WTC11 (cell line): ENCODE results near the gene GREB1. TPM values are rescaled to one million over a fixed set of nuclear protein-coding genes. Genes with fewer than 3 reads are reported as not detected.

Experiments
- ATAC-seq: fragments of 200-7000 bp; cut with Tn5 transposase; 2 replicates; pipeline ENCODE4 v1.10.0; 2021; ENCODE audit warnings: mild to moderate bottlenecking, moderate library complexity
- CTCF ChIA-PET: fragments of 300-600 bp; sonication (Branson Sonifier 250); formaldehyde crosslinking; loops from one replicate; lab custom pipeline; 2021; ENCODE audit warnings: antibody characterized with exemption; lab: Charles Lee
- POLR2A ChIA-PET: fragments of 350-600 bp; sonication (Branson Sonifier 250); formaldehyde crosslinking; loops from one replicate; lab custom pipeline; 2021; ENCODE audit warnings: antibody characterized with exemption; lab: Charles Lee
- DNase-seq: peaks from one replicate; pipeline ENCODE4 v3.0.0; 2021; ENCODE audit warnings: low spot score
- H3K27ac Mint-ChIP-seq: 2 replicates; pipeline ENCODE4 v1.8.0; 2021; ENCODE audit warnings: mixed read lengths
- H3K27me3 Mint-ChIP-seq: 2 replicates; pipeline ENCODE4 v1.8.0; 2021; ENCODE audit warnings: low read depth, mild to moderate bottlenecking, moderate library complexity, mixed read lengths
- H3K36me3 Mint-ChIP-seq: 2 replicates; pipeline ENCODE4 v1.8.0; 2021; ENCODE audit warnings: mixed read lengths
- H3K4me1 Mint-ChIP-seq: 2 replicates; pipeline ENCODE4 v1.8.0; 2022; ENCODE audit warnings: mixed read lengths
- H3K4me3 Mint-ChIP-seq: 2 replicates; pipeline ENCODE4 v1.8.0; 2021; ENCODE audit warnings: mild to moderate bottlenecking, moderate library complexity, mixed read lengths
- H3K9me3 Mint-ChIP-seq: 2 replicates; pipeline ENCODE4 v1.8.0; 2021; ENCODE audit warnings: mixed read lengths
- CREB1 ChIP-seq: sonication (generic); formaldehyde crosslinking; IDR thresholded peaks from 2 replicates; pipeline ENCODE4 v1.8.0; 2023; ENCODE audit warnings: mild to moderate bottlenecking, missing genetic modification reagents
- ESRRA ChIP-seq: sonication (generic); formaldehyde crosslinking; IDR thresholded peaks from 2 replicates; pipeline ENCODE4 v1.8.1; 2022; ENCODE audit warnings: mild to moderate bottlenecking, missing genetic modification reagents, borderline replicate concordance
- FOXJ3 ChIP-seq: sonication (generic); formaldehyde crosslinking; IDR thresholded peaks from 2 replicates; pipeline ENCODE4 v1.9.0; 2021; ENCODE audit warnings: missing genetic modification reagents, mild to moderate bottlenecking, borderline replicate concordance
- GRHL2 ChIP-seq: fragments of 250-450 bp; sonication (Bioruptor Pico); IDR thresholded peaks from 2 replicates; pipeline ENCODE4 v1.8.0; 2022; ENCODE audit warnings: mild to moderate bottlenecking, moderate library complexity; ENCODE audit not compliant: insufficient replicate concordance, severe bottlenecking
- KAT7 ChIP-seq: sonication (generic); formaldehyde crosslinking; IDR thresholded peaks from 2 replicates; pipeline ENCODE4 v1.8.1; 2023; ENCODE audit warnings: missing genetic modification reagents, mild to moderate bottlenecking, borderline replicate concordance
- NFATC4 ChIP-seq: fragments of 250-450 bp; sonication (Bioruptor Pico); IDR thresholded peaks from 2 replicates; pipeline ENCODE4 v1.9.0; 2021; ENCODE audit warnings: mild to moderate bottlenecking
- NFE2L1 ChIP-seq: sonication (generic); formaldehyde crosslinking; IDR thresholded peaks from 2 replicates; pipeline ENCODE4 v1.8.1; 2023; ENCODE audit warnings: missing genetic modification reagents
- NR2C2 ChIP-seq: sonication (generic); formaldehyde crosslinking; IDR thresholded peaks from 2 replicates; pipeline ENCODE4 v1.8.0; 2022; ENCODE audit warnings: mild to moderate bottlenecking, missing genetic modification reagents
- PRRX2 ChIP-seq: fragments of 250-450 bp; sonication (Bioruptor Pico); IDR thresholded peaks from 2 replicates; pipeline ENCODE4 v1.8.0; 2021; ENCODE audit warnings: mild to moderate bottlenecking
- RORB ChIP-seq: fragments of 250-450 bp; sonication (Bioruptor Pico); IDR thresholded peaks from 2 replicates; pipeline ENCODE4 v1.9.0; 2021; ENCODE audit warnings: mild to moderate bottlenecking
- ZNF317 ChIP-seq: sonication (generic); formaldehyde crosslinking; IDR thresholded peaks from 2 replicates; pipeline ENCODE4 v1.8.1; 2023; ENCODE audit warnings: low read depth, mild to moderate bottlenecking, moderate library complexity, missing genetic modification reagents, borderline replicate concordance
- ZNF671 ChIP-seq: fragments of 250-450 bp; sonication (Bioruptor Pico); IDR thresholded peaks from 2 replicates; pipeline ENCODE4 v1.8.0; 2021; ENCODE audit warnings: mild to moderate bottlenecking
- total RNA-seq: library from RNA; stranded (reverse); gene quantifications from 3 replicates; pipeline ENCODE4 v1.2.3, GENCODE V29; 2021
- TF ChIP-seq, protein P1 (sequence below): fragments of 250-450 bp; sonication (Bioruptor Pico); IDR thresholded peaks from 2 replicates; pipeline ENCODE4 v2.1.2; 2022; ENCODE audit warnings: mild to moderate bottlenecking, moderate library complexity
- TF ChIP-seq, protein P2 (sequence below): sonication (generic); formaldehyde crosslinking; IDR thresholded peaks from 2 replicates; pipeline ENCODE4 v1.8.0; 2022; ENCODE audit warnings: missing genetic modification reagents
- TF ChIP-seq, protein P3 (sequence below): sonication (generic); formaldehyde crosslinking; IDR thresholded peaks from 2 replicates; pipeline ENCODE4 v1.8.1; 2022; ENCODE audit warnings: mild to moderate bottlenecking, missing genetic modification reagents, moderate library complexity, borderline replicate concordance
- TF ChIP-seq, protein P4 (sequence below): sonication (generic); formaldehyde crosslinking; IDR thresholded peaks from 2 replicates; pipeline ENCODE4 v1.8.0; 2022; ENCODE audit warnings: mild to moderate bottlenecking, missing genetic modification reagents
- TF ChIP-seq, protein P5 (sequence below): fragments of 250-450 bp; sonication (Bioruptor Pico); conservative IDR thresholded peaks from 2 replicates; pipeline ENCODE4 v1.9.0; 2021; ENCODE audit warnings: mild to moderate bottlenecking
- TF ChIP-seq, protein P6 (sequence below): sonication (generic); formaldehyde crosslinking; IDR thresholded peaks from 2 replicates; pipeline ENCODE4 v1.8.1; 2022; ENCODE audit warnings: low read depth, mild to moderate bottlenecking, moderate library complexity, missing genetic modification reagents, borderline replicate concordance
- TF ChIP-seq, protein P7 (sequence below): sonication (generic); formaldehyde crosslinking; IDR thresholded peaks from 2 replicates; pipeline ENCODE4 v1.8.1; 2022; ENCODE audit warnings: low read depth, missing genetic modification reagents, borderline replicate concordance
- TF ChIP-seq, protein P8 (sequence below): fragments of 250-450 bp; sonication (Bioruptor Pico); IDR thresholded peaks from 2 replicates; pipeline ENCODE4 v1.9.0; 2021; ENCODE audit warnings: mild to moderate bottlenecking

The GREB1 gene
- total RNA-seq, 1 experiment from 2014 or later = 35.7 TPM

DNA sequence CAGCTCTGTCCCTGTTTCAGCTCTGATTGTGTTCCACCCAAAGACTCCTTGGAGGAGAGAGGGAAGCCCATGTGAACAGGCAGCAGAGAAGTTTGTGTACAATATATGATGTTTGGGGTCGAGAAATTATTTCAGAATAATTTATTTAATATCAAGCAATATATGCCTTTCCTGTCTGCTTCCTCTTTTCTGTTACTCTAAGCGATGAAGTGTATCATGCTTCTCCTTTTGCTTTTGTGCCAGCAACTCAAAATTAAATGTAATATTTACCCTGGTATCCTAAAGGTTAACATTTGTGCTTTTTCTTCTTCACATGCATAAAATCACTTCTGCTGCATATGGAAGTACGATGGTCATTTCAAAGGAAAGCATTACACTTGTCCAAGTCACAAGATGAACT, 138.6 kb downstream of the GREB1 start (continued):
- TF ChIP-seq, protein P1, sequence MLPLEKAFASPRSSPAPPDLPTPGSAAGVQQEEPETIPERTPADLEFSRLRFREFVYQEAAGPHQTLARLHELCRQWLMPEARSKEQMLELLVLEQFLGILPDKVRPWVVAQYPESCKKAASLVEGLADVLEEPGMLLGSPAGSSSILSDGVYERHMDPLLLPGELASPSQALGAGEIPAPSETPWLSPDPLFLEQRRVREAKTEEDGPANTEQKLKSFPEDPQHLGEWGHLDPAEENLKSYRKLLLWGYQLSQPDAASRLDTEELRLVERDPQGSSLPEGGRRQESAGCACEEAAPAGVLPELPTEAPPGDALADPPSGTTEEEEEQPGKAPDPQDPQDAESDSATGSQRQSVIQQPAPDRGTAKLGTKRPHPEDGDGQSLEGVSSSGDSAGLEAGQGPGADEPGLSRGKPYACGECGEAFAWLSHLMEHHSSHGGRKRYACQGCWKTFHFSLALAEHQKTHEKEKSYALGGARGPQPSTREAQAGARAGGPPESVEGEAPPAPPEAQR = no peak
- TF ChIP-seq, protein P2, sequence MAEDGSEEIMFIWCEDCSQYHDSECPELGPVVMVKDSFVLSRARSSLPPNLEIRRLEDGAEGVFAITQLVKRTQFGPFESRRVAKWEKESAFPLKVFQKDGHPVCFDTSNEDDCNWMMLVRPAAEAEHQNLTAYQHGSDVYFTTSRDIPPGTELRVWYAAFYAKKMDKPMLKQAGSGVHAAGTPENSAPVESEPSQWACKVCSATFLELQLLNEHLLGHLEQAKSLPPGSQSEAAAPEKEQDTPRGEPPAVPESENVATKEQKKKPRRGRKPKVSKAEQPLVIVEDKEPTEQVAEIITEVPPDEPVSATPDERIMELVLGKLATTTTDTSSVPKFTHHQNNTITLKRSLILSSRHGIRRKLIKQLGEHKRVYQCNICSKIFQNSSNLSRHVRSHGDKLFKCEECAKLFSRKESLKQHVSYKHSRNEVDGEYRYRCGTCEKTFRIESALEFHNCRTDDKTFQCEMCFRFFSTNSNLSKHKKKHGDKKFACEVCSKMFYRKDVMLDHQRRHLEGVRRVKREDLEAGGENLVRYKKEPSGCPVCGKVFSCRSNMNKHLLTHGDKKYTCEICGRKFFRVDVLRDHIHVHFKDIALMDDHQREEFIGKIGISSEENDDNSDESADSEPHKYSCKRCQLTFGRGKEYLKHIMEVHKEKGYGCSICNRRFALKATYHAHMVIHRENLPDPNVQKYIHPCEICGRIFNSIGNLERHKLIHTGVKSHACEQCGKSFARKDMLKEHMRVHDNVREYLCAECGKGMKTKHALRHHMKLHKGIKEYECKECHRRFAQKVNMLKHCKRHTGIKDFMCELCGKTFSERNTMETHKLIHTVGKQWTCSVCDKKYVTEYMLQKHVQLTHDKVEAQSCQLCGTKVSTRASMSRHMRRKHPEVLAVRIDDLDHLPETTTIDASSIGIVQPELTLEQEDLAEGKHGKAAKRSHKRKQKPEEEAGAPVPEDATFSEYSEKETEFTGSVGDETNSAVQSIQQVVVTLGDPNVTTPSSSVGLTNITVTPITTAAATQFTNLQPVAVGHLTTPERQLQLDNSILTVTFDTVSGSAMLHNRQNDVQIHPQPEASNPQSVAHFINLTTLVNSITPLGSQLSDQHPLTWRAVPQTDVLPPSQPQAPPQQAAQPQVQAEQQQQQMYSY (CRISPR knock-in tag) = no peak
- TF ChIP-seq ZNF317 (CRISPR knock-in tag) = no peak

DNA sequence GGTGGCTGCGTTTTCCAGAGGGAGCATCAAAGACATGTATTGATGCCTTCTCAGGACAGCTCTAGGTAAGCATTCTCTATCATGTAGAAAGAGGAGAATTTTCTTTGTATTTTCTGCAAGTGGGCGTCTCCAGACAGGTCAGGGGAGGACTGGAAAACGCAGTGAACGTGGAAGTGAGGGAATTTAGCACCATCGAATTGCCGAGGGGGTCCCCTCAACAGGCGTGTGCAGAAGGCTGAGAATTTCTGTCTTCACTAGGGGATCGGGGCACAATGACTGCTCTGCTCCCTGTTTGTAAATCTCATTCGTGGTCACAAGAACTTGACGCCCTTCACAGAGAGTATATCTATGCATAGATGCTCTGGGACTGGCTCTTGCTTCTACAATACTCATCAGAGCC, 141.1 kb downstream of the GREB1 start:
- peaks cover 34% of the 10 kb centered on the region for H3K4me1 Mint-ChIP-seq
- no peak overlapping the region for H3K27ac Mint-ChIP-seq
- no peaks in the 10 kb centered on the region for H3K36me3 Mint-ChIP-seq
- POLR2A ChIA-PET = no interaction called here
- no peaks in the 10 kb centered on the region for H3K9me3 Mint-ChIP-seq
- TF ChIP-seq PRRX2 (CRISPR knock-in tag) (no peak), NFATC4 (no peak), GRHL2 (CRISPR knock-in tag) (no peak), ESRRA (CRISPR knock-in tag) (no peak), NFE2L1 (CRISPR knock-in tag) (no peak)
- ATAC-seq (no peak), DNase-seq (no peak)
- H3K27me3 Mint-ChIP-seq = peaks cover 12% of the 10 kb centered on the region
- CTCF ChIA-PET = no interaction called here
- H3K4me3 Mint-ChIP-seq = no peak overlapping the region

DNA sequence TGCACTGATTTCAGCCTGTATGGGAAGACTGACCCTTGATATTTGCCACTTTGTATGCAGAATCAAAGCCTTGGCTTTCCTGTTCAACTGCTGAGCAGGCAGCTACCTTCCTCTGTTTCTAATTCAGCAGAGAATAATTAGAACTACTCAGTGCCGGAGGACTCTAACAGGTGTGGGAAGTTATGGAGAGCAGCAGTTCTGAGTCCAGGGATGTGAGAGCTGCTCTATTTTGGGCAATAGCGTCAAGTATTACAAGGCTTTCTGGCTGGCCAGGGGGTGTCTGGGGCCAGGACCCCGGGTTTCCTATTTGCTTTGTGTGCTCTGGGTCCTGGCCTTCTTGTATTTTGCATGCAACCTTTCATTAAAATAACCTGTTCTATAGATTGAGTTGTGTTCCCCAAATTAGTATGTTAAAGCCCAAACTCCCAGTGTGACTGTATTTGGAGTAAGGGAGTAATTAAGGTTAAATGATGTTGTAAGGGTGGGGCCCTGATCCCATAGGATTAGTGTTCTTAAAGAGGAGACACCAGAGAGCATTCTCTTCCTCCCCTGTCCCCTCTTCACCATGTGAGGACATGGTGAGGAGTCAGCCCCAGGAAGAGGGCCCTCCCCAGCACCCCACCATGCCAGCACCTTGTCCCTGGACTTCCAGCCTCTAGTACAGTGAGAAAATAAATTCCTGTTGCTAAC, 141.7 kb downstream of the GREB1 start:
- DNase-seq (no peak), ATAC-seq (no peak)
- Mint-ChIP-seq H3K36me3 (no peaks in the 10 kb centered on the region), H3K27ac (no peak overlapping the region), H3K4me3 (no peak overlapping the region), H3K27me3 (peaks cover 6% of the 10 kb centered on the region), H3K4me1 (peaks cover 34% of the 10 kb centered on the region), H3K9me3 (no peaks in the 10 kb centered on the region)
- POLR2A ChIA-PET = no interaction called here
- CTCF ChIA-PET = no interaction called here
- no peak for TF ChIP-seq RORB (CRISPR knock-in tag)
- TF ChIP-seq, protein P3, sequence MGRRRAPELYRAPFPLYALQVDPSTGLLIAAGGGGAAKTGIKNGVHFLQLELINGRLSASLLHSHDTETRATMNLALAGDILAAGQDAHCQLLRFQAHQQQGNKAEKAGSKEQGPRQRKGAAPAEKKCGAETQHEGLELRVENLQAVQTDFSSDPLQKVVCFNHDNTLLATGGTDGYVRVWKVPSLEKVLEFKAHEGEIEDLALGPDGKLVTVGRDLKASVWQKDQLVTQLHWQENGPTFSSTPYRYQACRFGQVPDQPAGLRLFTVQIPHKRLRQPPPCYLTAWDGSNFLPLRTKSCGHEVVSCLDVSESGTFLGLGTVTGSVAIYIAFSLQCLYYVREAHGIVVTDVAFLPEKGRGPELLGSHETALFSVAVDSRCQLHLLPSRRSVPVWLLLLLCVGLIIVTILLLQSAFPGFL (CRISPR knock-in tag) = no peak
- TF ChIP-seq ZNF671 (CRISPR knock-in tag) = no peak
- no peak for TF ChIP-seq FOXJ3
- TF ChIP-seq, protein P4, sequence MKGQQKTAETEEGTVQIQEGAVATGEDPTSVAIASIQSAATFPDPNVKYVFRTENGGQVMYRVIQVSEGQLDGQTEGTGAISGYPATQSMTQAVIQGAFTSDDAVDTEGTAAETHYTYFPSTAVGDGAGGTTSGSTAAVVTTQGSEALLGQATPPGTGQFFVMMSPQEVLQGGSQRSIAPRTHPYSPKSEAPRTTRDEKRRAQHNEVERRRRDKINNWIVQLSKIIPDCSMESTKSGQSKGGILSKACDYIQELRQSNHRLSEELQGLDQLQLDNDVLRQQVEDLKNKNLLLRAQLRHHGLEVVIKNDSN (CRISPR knock-in tag) = no peak
- TF ChIP-seq ZNF317 (CRISPR knock-in tag) = no peak
- TF ChIP-seq, protein P5, sequence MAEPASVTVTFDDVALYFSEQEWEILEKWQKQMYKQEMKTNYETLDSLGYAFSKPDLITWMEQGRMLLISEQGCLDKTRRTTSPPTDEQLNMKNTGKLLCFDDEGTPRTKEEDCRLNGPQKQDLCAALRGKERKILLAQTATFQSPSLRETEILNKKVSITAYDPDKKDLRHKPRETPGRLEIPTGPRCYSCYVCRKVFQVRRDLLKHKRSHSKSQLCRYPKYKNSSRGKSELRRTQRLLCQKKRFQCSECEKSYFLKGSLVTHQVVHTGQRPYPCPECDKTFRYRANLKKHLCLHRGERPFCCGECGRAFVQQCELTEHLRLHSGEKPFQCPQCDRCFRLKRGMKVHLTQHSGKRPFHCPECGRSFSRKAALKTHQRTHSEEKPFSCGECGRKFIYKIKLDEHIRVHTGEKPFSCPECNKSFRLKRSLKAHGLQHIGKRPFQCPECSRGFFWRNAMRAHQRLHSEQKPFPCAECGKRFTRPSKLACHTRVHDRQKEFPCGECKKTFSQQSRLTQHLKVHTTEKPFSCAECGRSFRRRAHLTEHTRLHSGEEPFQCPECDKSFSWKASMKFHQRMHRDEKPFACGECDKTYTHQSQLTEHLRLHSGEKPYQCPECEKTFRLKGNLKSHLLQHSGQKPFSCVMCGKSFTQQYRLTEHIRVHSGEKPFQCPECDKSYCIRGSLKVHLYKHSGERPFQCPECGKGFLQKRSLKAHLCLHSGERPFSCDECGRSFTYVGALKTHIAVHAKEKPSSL (CRISPR knock-in tag) = no peak
- TF ChIP-seq CREB1 (CRISPR knock-in tag) = no peak
- no peak for TF ChIP-seq KAT7 (CRISPR knock-in tag)
- TF ChIP-seq NR2C2 = no peak
- TF ChIP-seq, protein P6, sequence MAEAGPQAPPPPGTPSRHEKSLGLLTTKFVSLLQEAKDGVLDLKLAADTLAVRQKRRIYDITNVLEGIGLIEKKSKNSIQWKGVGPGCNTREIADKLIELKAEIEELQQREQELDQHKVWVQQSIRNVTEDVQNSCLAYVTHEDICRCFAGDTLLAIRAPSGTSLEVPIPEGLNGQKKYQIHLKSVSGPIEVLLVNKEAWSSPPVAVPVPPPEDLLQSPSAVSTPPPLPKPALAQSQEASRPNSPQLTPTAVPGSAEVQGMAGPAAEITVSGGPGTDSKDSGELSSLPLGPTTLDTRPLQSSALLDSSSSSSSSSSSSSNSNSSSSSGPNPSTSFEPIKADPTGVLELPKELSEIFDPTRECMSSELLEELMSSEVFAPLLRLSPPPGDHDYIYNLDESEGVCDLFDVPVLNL (CRISPR knock-in tag) = no peak
- TF ChIP-seq, protein P7, sequence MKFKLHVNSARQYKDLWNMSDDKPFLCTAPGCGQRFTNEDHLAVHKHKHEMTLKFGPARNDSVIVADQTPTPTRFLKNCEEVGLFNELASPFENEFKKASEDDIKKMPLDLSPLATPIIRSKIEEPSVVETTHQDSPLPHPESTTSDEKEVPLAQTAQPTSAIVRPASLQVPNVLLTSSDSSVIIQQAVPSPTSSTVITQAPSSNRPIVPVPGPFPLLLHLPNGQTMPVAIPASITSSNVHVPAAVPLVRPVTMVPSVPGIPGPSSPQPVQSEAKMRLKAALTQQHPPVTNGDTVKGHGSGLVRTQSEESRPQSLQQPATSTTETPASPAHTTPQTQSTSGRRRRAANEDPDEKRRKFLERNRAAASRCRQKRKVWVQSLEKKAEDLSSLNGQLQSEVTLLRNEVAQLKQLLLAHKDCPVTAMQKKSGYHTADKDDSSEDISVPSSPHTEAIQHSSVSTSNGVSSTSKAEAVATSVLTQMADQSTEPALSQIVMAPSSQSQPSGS = no peak
- TF ChIP-seq, protein P8, sequence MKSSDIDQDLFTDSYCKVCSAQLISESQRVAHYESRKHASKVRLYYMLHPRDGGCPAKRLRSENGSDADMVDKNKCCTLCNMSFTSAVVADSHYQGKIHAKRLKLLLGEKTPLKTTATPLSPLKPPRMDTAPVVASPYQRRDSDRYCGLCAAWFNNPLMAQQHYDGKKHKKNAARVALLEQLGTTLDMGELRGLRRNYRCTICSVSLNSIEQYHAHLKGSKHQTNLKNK (CRISPR knock-in tag) = no peak
